Stimulated activated CD8-positive, alpha-beta memory T cell treated with anti-CD3 and anti-CD28 coated beads, Interleukin-15, amount 100 ng/mL, for 1 hour (primary cell): ENCODE data around the gene TRIM3.
A peak's percentile ranks its signal among the peaks of the same experiment; 100 is the strongest.
"Not testable (repeated sequence)": the region's sequence is repeated elsewhere in the genome, so short reads cannot be mapped to it uniquely, and the experiment has no call there.

Experiments used
- DNase-seq: peaks from one replicate; pipeline ENCODE4 v3.0.0-alpha.2; 2020; ENCODE audit warnings: low read depth

Gene TRIM3

DNA sequence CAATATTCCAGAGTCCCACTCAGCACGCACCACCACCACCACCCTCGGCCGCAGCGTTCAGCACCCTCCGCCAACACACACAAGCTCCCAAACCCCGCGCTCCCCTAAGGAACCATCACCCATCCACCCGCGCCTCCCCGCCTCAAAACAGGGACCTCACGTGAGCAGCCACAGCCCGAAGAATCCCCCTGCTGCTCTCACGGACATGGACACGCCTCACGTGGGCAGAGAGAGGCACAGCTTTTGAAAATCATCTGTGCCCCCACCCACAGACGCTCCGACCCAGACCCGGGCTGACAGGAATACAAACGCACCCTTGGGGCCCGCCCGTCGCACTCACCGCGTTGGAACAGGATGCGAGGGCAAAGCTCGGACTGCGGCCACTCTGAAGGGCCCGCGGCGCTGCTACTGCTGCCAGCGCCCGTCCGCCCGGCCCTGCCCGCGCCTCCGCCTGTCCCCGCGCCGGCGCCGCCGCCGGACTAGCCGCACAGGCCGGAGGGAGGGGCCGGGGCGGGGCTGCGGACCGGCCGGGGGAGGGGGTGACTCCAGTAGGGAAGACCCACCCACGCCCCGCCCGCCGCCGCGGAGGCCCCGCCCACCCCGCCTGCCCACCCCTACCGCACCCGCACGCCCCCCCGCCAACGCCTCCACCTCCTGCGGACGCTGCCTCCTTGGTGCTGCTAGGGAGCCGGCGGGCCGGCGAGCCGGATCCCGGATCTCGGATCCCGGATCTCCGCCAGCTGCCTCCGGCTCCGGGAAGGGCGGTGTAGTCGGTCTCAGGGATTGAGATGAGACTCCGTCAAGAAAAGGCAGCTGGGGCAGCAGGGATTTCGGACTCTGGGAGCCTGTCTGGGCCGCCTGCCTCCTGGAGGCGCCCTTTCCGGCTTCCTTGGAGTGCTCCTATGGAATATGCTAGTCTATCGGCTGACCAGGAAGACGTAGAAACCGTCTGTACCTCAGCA is at the start of gene TRIM3:
TSS of gene TRIM3 (minus strand) at position 491 of the 962 bp plus-strand sequence. CDS start 8,246 bp downstream, outside the sequence.
- DNase-seq = peak; percentile 48

DNA sequence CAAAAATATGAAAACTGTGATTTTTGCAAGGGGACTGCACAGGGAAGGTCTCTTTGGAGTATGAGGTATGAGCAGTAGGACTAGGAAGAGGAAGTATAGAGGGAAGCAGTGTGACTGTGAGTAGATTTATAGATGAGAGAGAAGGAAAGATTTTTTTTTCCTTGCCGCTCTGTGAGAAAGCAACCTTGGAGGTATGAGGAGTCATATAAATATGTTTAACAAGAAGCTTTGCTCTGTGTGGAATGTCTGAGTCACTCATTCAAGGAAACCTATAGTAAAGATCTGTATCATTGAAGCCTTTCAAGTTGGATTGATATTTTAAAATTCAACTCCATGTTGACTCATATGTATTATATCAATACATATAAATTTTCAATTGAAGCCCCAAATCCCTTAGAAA is 49.5 kb upstream of the TRIM3 start:
- no peak for DNase-seq

DNA sequence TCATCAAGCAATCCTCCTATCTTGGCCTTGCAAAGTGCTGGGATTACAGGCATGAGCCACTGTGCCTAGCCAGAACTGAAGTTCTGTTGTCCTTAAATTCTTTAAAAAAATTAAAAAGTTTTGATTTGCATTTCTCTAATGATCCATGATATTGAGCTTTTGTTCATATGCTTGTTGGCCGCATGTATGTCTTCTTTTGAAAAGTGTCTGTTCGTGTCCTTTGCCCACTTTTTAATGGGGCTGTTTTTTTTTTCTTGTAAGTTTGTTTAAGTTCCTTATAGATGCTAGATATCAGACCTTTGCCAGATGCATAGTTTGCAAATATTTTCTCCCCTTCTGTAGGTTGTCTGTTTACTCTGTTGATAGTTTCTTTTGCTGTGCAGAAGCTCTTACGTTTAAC is 48.2 kb upstream of the TRIM3 start:
- not testable (repeated sequence) for DNase-seq

DNA sequence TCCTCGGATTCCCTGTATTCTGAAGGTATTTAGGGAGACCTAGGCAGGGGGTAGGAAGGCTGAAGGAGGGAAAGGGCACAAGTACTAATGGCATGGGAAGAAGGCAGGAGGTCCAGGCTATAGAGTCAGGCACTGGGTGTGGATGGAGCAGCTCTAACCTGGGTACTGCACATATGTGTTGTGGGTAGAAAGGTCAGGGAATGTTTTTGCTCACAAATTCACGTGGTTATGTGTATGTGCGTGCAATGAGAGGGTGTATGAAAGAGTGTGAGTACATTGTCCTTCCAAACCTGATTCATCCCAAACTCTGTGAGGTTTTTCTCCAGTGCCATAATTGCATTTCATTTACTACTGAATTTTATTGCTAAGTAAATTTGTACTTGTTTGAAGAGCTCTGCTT is 46.5 kb upstream of the TRIM3 start:
- no peak for DNase-seq

- no peak for DNase-seq
Measured at GRCh38 chr11:6516865-6517264, 43.1 kb upstream of the TRIM3 start.

DNA sequence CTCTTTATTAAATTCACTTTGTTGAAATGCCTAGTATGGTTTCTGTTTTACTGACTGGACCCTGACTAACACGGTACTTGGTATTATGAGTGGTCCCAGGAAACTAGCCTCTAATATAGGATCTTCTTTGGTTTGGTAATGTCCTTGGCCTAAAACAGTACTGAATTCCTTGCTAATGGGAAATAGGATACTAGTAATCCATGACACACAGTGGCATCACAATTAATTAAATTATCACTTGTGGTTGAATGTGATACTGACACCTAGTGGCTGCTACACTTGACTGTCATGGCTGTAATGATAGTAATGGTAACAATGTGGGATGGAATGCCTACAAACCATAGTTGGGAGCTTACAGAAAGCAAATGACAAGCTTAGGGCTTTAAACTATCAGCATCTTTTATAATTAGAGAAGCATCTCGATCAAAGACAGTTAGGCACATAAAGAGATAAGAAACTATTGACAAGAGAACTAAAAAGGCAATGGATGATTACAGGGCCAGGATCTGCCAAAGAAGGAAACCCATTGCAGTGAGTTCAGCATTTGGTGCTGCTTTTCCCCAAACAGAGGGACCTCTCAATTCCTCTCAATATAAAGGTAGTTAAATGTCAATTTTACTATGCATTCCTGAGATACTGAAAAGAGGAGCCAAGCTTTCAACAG is 32.0 kb upstream of the TRIM3 start:
- DNase-seq = no peak

- no peak for DNase-seq
Measured at GRCh38 chr11:6504166-6504565, 30.4 kb upstream of the TRIM3 start.

DNA sequence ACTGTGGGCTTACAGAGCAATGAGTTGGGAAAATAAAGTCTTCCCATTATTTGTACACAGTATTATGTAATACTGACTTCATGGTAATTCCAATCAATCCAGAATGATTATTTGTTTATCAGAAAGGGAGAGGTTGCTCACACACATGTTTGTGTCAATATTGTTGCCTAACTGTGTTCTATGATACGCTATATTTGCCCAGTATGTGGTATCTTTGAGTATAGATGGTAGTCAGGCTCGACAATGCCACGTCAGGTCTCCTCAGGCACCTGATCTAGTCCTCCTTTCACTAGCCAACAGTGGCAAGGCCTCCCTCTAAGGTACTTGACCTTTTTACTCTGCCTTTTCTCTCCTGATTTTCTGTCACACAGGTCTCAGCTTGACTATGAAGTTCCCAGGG is 28.6 kb upstream of the TRIM3 start:
- DNase-seq = no peak

DNA sequence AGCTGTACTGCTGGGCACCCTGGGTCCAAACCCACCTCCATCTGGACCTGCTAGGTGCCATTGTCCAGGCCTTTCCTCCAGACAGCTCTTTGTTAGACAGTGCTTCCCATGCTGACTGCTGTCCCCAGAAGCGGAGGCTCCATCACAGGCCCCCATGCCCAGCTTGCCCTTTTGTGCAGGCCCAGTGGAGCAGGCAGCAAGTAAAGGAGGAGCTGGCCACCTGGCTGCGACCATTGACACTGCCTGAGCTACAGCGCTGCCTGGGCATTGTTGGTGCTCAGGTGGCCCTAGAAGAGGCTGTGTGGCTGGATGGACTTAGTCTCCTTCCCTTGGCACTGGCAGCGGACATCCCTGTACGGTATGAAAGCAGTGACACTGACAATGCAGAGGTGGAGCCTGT is 24.8 kb upstream of the TRIM3 start:
- no peak for DNase-seq

DNA sequence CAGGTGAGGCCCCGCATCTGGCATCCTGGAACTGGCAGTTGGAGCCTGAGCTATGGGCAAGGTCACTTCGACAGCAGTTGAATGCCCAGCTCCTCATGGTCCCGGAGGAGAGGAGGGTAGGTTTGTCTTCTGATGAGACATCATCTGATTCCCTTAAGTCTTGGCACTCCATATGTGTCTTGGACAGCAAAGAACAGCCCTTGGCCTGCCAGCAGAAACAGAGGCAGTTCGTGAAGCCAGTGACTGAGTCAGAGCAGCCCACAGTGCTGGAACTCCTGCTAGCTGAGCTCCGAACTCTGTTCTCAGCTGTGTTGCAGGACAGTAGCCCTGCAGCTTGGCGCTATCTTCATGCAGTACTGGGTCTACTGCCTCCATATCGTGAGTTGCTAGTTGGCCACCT is 24.4 kb upstream of the TRIM3 start:
- DNase-seq = no peak

- no peak for DNase-seq
Measured at GRCh38 chr11:6497069-6497839, 23.5 kb upstream of the TRIM3 start, which contains the start of gene DNHD1. Gene DNHD1, plus strand, starts transcription at chr11:6497280. Its CDS starts 936 bp downstream, at chr11:6498216.

- DNase-seq = no peak
Measured at GRCh38 chr11:6489306-6489705, 15.6 kb upstream of the TRIM3 start.

GRCh38 chr11:6488821-6489220 is 15.1 kb upstream of the TRIM3 start:
- DNase-seq = no peak

- DNase-seq = no peak
Measured at GRCh38 chr11:6488342-6488741, 14.6 kb upstream of the TRIM3 start.

DNA sequence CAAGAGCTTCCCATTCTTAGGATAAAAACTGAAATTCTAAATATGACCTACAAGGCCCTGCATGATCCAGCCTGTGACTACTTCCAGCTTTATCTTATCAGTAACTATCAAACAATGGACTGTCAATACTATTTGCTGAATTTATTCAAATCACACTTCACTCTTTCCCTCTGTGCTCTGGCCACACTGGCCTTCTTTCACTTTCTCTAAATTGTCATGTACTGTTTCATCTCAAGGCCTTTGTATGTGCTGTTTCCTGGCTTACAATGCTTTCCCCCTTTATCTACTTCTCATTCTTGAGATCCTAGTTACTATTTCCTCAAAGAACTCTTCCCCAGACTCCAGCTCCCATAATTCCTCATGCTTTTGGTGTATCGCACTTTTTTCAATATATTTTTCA is 13.2 kb upstream of the TRIM3 start:
- no peak for DNase-seq

- DNase-seq = no peak
Measured at GRCh38 chr11:6486256-6486655, 12.5 kb upstream of the TRIM3 start.

GRCh38 chr11:6485661-6486060 is 11.9 kb upstream of the TRIM3 start:
- no peak for DNase-seq

- DNase-seq = no peak
Measured at GRCh38 chr11:6483015-6483414, 9.3 kb upstream of the TRIM3 start.

DNA sequence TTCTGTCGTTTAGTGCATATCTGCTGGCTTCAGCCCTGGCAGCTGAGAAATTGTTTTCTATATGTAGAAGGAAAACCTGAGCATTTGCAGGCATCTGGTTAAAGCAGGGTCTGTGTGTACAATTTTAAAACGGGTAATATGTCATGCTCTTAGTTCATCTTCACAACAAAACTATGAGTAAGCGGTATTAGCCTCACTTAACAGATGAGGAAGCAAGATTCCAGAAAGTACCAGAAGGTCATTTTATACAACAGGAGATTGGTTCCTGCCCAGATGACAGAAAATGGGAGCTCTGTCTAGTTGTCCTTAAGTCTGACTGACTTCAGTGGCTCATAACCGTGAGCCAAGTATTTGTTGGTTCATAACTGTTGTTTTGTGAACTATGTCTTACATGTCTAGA is 8.7 kb upstream of the TRIM3 start:
- no peak for DNase-seq

DNA sequence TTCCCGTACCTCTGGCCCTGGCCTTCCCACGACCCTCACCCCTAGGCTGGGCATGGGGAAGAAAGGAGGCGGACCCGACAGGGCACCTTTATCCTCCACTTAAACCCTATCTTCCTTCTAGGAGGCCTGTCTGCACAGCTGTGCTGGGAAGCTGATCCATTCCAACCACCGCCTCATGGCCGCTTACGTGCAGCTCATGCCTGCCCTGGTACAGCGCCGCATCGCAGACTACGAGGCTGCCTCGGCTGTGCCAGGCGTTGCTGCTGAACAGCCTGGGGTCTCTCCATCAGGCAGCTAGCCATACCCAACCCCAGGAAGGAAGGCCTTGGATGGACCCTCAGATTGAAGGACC is 8.2 kb upstream of the TRIM3 start:
- DNase-seq = no peak

DNA sequence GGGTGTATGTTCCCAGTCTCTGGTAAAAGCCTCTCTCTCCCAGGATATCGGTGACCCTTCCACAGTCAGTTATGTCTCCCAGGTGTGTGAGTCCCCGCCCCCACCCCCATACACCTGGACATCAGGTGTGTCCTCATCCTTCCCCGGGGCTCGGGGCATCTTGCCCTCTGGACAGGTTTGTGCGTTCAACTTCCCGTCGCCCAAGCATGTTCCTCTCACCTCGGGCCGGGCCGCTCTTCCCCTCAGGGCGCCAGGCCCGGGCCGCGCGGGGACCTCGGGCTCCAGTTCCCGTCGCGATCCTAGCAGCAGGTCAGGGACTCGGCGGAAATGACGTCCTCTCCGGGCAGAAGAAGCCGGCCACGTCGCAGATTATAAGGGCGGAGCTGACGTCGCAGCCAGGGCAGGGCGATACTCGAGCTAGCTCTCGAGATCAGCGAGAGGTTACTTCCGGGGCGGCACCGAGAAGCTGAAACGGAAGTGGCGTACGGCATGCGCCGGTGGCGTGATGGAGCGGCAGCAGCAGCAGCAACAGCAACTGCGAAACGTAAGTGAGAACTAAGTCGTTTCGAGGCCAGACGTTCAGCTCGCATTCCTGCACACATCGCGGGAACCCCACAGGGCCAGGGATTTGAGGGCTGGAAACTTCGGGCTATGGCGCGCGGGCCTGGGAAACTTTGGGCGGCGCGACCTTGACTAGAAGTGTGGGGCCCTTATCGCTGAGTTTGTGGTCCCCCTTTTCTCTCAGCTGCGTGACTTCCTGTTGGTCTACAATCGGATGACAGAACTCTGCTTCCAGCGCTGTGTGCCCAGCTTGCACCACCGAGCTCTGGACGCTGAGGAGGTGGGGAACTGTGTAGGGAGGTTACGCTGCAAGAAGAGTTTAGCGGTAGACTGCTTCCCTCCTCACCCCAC is 7.5 kb upstream of the TRIM3 start, which contains the start of the genes ARFIP2 and TIMM10B:
TSS of gene ARFIP2 (minus strand) at position 320 of the 912 bp plus-strand sequence. CDS start 910 bp downstream, outside the sequence.
TSS of gene TIMM10B (plus strand) at position 490 of the 912 bp plus-strand sequence. CDS start at position 506, 16 bp downstream.
- peak; percentile 94 for DNase-seq
